ENCODE data around the gene BUD31. TPM values are rescaled to one million over a fixed set of nuclear protein-coding genes. Genes with fewer than 3 reads are reported as not detected.

BUD31 gene
- total RNA-seq, 1 donor from 2014 or later = 134 TPM

GRCh38 chr7:99387912-99388311, 20.9 kb upstream of the BUD31 start:
- TF ChIP-seq, protein P1, sequence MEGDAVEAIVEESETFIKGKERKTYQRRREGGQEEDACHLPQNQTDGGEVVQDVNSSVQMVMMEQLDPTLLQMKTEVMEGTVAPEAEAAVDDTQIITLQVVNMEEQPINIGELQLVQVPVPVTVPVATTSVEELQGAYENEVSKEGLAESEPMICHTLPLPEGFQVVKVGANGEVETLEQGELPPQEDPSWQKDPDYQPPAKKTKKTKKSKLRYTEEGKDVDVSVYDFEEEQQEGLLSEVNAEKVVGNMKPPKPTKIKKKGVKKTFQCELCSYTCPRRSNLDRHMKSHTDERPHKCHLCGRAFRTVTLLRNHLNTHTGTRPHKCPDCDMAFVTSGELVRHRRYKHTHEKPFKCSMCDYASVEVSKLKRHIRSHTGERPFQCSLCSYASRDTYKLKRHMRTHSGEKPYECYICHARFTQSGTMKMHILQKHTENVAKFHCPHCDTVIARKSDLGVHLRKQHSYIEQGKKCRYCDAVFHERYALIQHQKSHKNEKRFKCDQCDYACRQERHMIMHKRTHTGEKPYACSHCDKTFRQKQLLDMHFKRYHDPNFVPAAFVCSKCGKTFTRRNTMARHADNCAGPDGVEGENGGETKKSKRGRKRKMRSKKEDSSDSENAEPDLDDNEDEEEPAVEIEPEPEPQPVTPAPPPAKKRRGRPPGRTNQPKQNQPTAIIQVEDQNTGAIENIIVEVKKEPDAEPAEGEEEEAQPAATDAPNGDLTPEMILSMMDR (conservative IDR thresholded peaks at IDR 0.05; ENCODE audit: low read depth, low read length) = no peak
- DNase-seq (ENCODE audit: low read depth) = no peak
- H3K4me3 ChIP-seq (ENCODE audit: low read depth, low read length) = no peak overlapping the region

DNA sequence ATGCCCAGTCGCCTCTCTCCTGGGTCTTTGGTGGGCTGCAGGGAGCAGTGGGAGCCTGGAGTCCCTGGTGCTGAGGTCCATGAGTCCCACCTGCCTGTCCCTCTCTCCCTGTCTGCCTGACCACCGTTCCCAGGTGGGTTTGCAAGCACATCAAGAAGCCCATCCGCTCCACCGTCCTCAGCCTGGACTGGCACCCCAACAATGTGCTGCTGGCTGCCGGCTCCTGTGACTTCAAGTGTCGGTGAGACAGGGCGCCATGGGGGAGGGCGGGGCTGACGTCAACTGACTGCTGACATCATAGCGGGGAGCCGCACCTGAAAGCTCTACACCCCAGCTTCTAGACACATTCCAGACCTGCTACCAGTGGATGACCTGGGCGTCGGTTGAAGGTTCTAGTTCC, 19.0 kb upstream of the BUD31 start:
- no peak overlapping the region for H3K4me3 ChIP-seq (ENCODE audit: low read depth, low read length)
- TF ChIP-seq, protein P1 (conservative IDR thresholded peaks at IDR 0.05; ENCODE audit: low read depth, low read length) = no peak
- no peak for DNase-seq (ENCODE audit: low read depth)

GRCh38 chr7:99390941-99391602, 17.7 kb upstream of the BUD31 start:
- no peak for DNase-seq (ENCODE audit: low read depth)
- H3K4me3 ChIP-seq (ENCODE audit: low read depth, low read length) = no peak overlapping the region
- TF ChIP-seq, protein P1 (conservative IDR thresholded peaks at IDR 0.05; ENCODE audit: low read depth, low read length) = no peak

GRCh38 chr7:99392046-99392445, 16.7 kb upstream of the BUD31 start:
- TF ChIP-seq, protein P1 (conservative IDR thresholded peaks at IDR 0.05; ENCODE audit: low read depth, low read length) = no peak
- DNase-seq (ENCODE audit: low read depth) = no peak

DNA sequence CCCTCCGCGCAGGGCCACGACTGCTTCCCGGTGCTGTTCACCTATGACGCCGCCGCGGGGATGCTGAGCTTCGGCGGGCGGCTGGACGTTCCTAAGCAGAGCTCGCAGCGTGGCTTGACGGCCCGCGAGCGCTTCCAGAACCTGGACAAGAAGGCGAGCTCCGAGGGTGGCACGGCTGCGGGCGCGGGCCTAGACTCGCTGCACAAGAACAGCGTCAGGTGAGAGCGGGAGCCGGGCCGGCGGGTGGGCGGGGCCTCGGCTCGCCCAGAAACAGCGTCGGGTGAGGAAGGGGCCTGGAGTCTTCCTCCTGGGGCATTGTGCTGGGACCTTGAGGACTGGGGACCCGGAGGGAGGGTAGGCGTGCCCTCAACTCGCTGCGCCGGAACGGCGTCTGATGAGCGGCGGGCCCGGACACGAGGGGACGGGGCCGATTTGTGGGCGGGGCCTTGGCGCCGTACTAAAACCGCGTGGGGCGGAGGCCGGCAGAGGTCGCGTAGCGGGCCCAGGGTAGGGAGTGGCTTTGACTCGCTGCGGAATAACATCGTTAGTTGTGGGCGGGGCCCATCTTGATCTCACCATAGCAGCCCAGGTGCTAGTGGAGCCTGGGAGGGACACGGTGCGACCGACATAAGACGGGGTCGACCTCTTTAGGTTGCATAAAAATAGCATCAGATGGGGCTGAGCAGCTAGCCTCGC, 16.0 kb upstream of the BUD31 start:
- DNase-seq (ENCODE audit: low read depth) = no peak
- TF ChIP-seq, protein P1 (conservative IDR thresholded peaks at IDR 0.05; ENCODE audit: low read depth, low read length) = no peak
- H3K4me3 ChIP-seq (ENCODE audit: low read depth, low read length) = no peak overlapping the region

More at GRCh38 chr7:99392046-99392445, 16.7 kb upstream of the BUD31 start:
- H3K4me3 ChIP-seq (ENCODE audit: low read depth, low read length) = no peak overlapping the region

DNA sequence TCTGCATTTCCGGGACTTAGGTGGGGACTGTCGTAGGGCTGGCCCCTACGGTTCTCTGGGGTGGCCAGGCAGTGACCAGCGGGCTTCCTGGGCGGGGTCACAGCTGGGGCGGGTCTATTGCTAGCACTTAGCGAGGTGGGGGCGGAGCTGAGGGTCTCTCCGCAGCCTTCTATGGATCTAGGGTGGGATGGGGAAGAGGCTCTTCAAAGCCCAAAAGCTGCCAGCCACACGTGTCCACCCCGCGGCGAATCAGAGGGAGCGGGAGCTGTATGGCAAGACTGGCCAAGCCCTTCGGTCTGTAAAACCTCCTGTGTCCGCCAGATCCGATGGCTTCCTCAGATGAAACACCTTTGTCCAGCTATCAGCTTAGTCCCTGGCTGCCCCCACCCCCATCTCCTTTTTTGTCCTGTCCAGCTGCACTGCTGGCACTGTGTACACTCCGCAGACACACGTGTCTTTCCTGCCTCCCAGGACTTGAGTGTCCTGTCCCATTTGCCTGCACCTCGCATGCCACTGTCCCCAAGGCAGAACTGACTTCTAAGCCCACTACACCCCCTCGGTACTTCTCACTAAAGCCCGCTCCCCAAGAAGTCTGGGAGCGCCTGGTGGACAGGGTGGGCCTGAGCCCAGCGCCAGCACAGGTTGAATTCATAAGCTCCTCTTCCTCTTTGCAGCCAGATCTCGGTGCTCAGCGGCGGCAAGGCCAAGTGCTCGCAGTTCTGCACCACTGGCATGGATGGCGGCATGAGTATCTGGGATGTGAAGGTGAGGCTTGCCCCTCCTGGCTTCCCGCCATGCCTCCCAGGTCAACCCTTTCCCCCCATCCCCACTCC, 15.2 kb upstream of the BUD31 start:
- no peak overlapping the region for H3K4me3 ChIP-seq (ENCODE audit: low read depth, low read length)
- TF ChIP-seq, protein P1 (conservative IDR thresholded peaks at IDR 0.05; ENCODE audit: low read depth, low read length) = no peak
- no peak for DNase-seq (ENCODE audit: low read depth)

Data from epithelial cell of proximal tubule (primary cell).